Spinal cord (tissue), 10 donors: ENCODE data around the gene PRKAR2B. TPM values are rescaled to one million over a fixed set of nuclear protein-coding genes. Genes with fewer than 3 reads are reported as not detected.
A peak's percentile ranks its signal among the peaks of the same experiment; 100 is the strongest.

Experiments
- DNase-seq, 6 donors: peaks; one replicate each; pipeline versions ENCODE4 v3.0.0 to v3.0.0-alpha.2; 2013 to 2015; ENCODE audit warnings: low spot score in 6 of 6, low read depth in 4 of 6
- H3K27ac ChIP-seq: one replicate; pipeline ENCODE4 v1.5.1; 2013; ENCODE audit warnings: low read depth, low read length, control low read depth
- H3K27me3 ChIP-seq: one replicate; pipeline ENCODE4 v1.6.1; 2013; ENCODE audit warnings: low read length; ENCODE audit not compliant: control insufficient read depth, insufficient read depth
- H3K36me3 ChIP-seq: one replicate; pipeline ENCODE4 v1.6.1; 2013; ENCODE audit warnings: low read length; ENCODE audit not compliant: control insufficient read depth, insufficient read depth
- H3K4me1 ChIP-seq: one replicate; pipeline ENCODE4 v1.6.1; 2013; ENCODE audit warnings: low read length; ENCODE audit not compliant: control insufficient read depth, insufficient read depth
- H3K4me3 ChIP-seq: one replicate; pipeline ENCODE4 v1.5.1; 2013; ENCODE audit warnings: low read depth, low read length, control low read depth
- H3K9me3 ChIP-seq: one replicate; pipeline ENCODE4 v1.6.1; 2013; ENCODE audit warnings: low read length; ENCODE audit not compliant: control insufficient read depth, insufficient read depth
- WGBS: methylation state at CpG from one replicate; pipeline ENCODE4 v1.1.5; 2013; ENCODE audit warnings: missing lambda C conversion rate; ENCODE audit not compliant: insufficient coverage; 5-methylcytosine and 5-hydroxymethylcytosine counted together
- polyA plus RNA-seq, 2 donors: library from polyadenylated mRNA; unstranded; fragments of 120-200 nt; gene quantifications; one replicate each; pipeline ENCODE4 v1.2.1, GENCODE V29; 2013; ENCODE audit not compliant: insufficient read length in 2 of 2
- total RNA-seq, 2 donors: library from RNA; depleted of rRNA in 1 of 2; stranded (reverse); fragments of 120-200 nt in 1 of 2; fragments of >200 nt in 1 of 2; gene quantifications; one replicate each; pipeline versions ENCODE4 v1.2.3 to v1.2.4, GENCODE V29; 2013 to 2014
- donor health status: healthy.

PRKAR2B gene
- total and polyA plus RNA-seq, 4 donors: 22.2 to 96.0 (median 70.9) TPM

DNA sequence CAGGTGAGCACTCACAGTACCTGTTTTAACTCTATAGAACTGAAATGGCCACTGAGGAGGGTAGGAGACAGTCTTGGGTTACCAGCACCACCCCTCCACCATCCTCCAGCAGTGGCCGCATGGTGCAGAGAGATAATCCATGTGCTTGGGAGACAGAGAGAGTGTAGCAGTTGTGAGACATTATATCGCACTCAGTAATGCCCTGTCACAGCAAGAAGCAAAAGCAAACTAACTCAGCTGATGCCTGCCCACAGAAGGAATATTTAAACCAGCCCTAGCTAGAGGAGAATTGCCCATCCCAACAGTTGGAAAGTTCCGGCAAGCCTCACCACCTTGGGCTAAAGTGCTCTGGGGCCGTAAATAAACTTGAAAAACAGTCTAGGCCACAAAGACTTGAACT, 65.5 kb downstream of the PRKAR2B start:
- WGBS: 94% methylated on average over 2 of the region's 4 CpGs
- no peak for DNase-seq
- Histone ChIP-seq H3K9me3 (no peaks in the 10 kb centered on the region), H3K36me3 (no peaks in the 10 kb centered on the region), H3K4me3 (no peak overlapping the region), H3K27me3 (no peaks in the 10 kb centered on the region), H3K27ac (no peak overlapping the region), H3K4me1 (no peaks in the 10 kb centered on the region)

DNA sequence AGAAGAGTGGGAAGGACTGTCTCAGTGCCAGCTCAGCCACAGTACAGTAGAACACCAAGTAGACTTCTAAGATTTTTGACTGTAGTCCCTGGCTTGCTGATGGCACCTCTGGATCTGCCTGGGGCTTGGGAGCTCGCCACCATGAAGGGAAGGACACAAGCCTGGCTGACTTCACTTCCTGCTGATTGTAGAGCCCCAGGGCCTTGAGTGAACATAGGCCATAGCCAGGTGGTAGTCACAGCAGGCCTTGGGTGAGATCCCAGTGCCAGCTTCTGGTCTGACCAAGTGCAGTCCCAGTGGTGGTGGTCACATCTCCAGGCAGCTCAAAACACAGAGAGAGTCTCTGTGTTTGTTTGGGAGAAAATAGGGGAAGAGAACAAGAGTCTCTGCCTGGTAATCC, 66.7 kb downstream of the PRKAR2B start:
- no peak overlapping the region for H3K27ac ChIP-seq
- H3K9me3 ChIP-seq: no peaks in the 10 kb centered on the region
- no peak for DNase-seq
- H3K27me3 ChIP-seq: no peaks in the 10 kb centered on the region
- H3K4me3 ChIP-seq: no peak overlapping the region
- 100% methylated on average over 1 of the region's 1 CpG for WGBS
- no peaks in the 10 kb centered on the region for H3K4me1 ChIP-seq
- no peaks in the 10 kb centered on the region for H3K36me3 ChIP-seq

DNA sequence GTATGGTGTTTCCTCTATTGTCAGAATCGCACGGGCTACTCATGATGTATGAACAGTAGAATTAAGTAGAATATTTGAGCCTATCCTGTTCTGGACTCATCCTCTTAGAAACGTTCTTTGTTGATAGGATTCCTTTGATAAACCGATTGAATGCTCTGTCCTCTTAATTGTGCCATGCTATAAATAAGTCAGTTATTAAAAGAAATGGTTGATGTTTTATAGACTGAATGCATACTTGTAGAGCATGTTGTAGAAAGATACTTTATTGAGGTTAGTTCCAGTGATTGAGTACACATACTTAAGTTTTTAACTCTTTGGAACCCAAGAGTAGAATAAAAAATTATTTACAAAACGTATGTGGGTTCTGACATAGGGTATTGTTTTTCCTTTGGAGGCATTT, 69.4 kb downstream of the PRKAR2B start:
- no peak for DNase-seq
- H3K27me3 ChIP-seq: no peaks in the 10 kb centered on the region
- WGBS: no CpG with 5 or more reads among the region's 5 CpGs

DNA sequence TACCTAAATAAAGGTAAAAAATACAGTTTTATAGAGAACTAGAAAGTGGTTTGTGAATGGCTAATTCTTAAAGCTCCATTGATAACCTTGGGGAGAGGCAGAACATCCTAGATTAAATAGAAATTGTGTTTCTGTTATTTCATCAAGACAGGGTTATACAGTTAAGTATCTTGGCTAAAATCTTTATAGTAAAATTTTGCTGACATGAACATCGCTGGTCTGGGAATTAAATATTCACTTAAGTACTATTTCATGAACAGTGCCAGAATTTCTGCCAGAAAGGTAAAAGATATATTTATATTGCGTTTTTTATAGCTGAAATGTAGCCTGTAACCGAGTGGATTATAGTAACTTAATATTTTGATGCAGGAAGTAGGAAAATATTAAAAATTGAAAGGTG, 70.6 kb downstream of the PRKAR2B start:
- Histone ChIP-seq H3K4me1 (peaks cover 4% of the 10 kb centered on the region), H3K9me3 (no peaks in the 10 kb centered on the region), H3K27ac (no peak overlapping the region), H3K36me3 (no peaks in the 10 kb centered on the region), H3K27me3 (no peaks in the 10 kb centered on the region), H3K4me3 (no peak overlapping the region)
- WGBS: no CpG with 5 or more reads among the region's 3 CpGs
- DNase-seq: peak in 1 of 6 donors; percentile 27

More for the DNA sequence above, 69.4 kb downstream of the PRKAR2B start:
- Histone ChIP-seq H3K4me1 (no peaks in the 10 kb centered on the region), H3K4me3 (no peak overlapping the region), H3K27ac (no peak overlapping the region), H3K9me3 (no peaks in the 10 kb centered on the region), H3K36me3 (no peaks in the 10 kb centered on the region)

DNA sequence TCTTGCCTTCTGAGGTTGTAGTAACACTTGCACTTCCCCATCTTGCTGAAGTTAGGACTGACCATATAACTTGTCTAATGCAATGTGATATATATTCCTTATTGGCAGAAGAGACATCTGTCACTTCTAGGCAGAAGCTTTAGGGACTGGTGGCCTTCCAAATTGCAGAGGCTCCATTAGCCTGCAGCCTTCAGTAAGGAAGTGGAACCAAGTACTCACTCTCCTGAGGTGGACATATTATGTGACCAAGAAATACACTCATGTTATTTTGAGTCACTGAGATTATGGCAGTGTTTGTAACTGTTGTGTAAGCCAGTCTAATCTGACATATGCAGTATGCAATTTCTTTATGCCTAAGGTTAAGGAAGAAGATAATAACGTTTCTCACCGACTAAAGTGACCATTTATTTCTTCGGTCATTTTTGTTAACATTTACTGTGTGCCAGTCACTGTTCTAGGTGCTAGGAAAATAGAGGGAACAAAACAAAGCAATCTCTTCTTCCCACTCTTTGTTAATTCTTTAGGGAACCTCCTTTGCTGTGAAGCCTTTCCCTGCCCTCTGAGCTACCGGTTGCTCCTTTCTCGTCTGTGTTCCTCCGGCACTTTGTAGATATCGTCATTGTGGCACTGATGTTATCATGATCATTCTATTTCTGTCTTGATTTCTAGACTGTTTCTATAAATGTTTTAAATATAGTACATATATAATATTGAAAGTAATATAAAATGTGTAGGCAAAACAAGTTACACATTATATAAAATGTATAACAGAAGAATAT, 71.4 kb downstream of the PRKAR2B start:
- no peaks in the 10 kb centered on the region for H3K9me3 ChIP-seq
- no CpG with 5 or more reads among the region's 7 CpGs for WGBS
- no peak overlapping the region for H3K27ac ChIP-seq
- no peak overlapping the region for H3K4me3 ChIP-seq
- H3K36me3 ChIP-seq: no peaks in the 10 kb centered on the region
- H3K4me1 ChIP-seq: peaks cover 4% of the 10 kb centered on the region
- no peak for DNase-seq
- H3K27me3 ChIP-seq: no peaks in the 10 kb centered on the region

DNA sequence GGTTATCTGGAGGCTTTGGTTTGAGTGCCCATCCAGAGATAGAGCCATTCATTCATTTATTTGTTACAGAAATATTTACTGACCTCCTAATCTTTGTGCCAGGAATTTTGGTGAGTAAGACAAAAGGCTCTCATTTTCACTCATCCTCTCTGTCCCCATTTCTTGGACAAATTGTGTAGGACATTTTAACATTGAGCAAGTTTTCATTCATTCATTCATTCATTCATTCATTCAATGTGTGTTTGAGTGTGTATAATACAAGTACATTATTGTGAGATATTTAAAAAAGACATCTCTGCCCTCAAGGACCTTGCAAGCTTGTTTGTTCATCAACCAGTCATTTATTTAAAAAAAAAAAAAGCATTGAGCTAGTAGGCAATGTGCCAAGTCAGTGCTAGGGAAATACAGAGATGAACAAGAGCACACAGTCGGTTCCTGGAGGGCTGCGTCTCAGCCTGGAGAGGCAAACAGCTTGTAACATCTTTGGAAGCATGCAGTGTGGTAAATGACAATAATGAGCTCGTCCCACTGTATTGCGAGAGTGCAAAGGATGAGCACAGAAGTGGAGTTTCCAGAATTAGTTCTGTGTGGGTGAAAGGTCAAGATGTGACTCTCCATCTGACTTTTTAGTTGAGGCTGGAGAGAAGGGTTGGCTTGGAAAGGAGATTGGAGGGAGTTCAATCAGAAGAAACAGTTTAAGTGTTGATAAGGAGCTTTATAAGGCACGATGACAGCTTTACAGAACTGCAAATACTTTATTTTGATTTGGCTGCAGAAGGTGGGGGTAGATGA, 73.8 kb downstream of the PRKAR2B start:
- no peaks in the 10 kb centered on the region for H3K27me3 ChIP-seq
- H3K4me1 ChIP-seq: peaks cover 4% of the 10 kb centered on the region
- no peak overlapping the region for H3K27ac ChIP-seq
- DNase-seq: peak in 2 of 6 donors; percentile 62 to 74
- 28% methylated on average over 5 of the region's 5 CpGs for WGBS
- no peak overlapping the region for H3K4me3 ChIP-seq
- no peaks in the 10 kb centered on the region for H3K36me3 ChIP-seq
- H3K9me3 ChIP-seq: no peaks in the 10 kb centered on the region

DNA sequence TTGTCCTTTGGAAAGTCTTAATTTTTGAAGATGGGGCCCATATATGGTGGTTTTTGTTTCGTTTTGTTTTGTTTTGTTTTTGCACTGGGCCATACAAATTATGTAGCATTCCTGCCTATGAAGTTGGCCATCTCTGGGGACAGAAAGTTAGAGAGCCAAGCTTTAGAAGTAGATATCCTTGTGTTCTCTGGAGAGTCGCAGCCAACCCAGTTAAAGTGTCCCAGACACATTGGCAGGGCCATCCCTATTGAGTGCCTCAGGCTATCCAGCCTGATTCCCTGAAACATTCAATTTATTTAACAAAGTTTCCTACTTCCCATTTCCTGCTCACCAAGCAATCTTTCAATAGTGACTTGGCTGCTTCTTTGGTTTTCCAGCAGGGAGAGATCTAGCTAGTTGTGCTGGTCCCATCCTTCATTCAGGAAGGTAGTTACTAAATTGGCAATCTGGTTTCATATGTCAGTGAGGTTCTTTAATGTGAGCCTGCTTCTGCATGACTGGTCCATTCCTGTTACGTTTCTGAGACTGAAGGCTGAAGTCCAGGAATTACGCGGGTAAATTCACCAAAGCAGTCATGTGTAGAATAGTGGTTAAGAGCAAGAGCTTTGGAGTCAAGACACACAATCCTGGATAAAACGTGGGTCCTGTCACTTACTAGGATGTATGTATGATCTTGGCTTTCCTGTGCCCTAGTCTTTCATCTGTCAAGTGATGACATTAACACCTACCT, 75.0 kb downstream of the PRKAR2B start:
- Histone ChIP-seq H3K4me3 (no peak overlapping the region), H3K27me3 (no peaks in the 10 kb centered on the region), H3K36me3 (no peaks in the 10 kb centered on the region), H3K4me1 (peaks cover 4% of the 10 kb centered on the region), H3K27ac (no peak overlapping the region), H3K9me3 (no peaks in the 10 kb centered on the region)
- WGBS: 64% methylated on average over 6 of the region's 6 CpGs
- DNase-seq: no peak

DNA sequence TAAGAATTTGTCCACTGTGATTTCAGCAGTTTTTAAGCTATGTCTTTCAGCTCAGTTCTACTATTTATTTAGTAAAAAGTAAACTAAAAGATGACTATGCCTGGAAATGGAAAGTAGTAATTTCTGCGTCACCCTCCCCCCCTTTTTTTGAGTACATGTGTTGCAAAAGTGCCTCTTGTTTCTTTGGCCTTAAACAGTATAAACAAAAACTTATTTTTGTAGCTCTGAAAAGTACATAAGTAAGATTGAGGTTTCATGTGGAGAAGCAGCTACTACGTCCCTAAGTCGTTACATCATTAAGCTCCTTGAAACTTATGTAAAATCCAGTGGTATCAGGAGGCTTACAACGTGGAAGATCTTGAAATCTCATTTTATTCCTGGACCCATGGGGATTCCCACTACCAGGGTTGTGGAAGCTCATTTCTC, 78.0 kb downstream of the PRKAR2B start:
- Histone ChIP-seq H3K9me3 (no peaks in the 10 kb centered on the region), H3K27ac (peak overlapping the region; percentile 7), H3K36me3 (no peaks in the 10 kb centered on the region), H3K4me1 (peaks cover 4% of the 10 kb centered on the region), H3K27me3 (no peaks in the 10 kb centered on the region), H3K4me3 (no peak overlapping the region)
- DNase-seq: peak in 1 of 6 donors; percentile 20
- WGBS: 83% methylated on average over 1 of the region's 4 CpGs

DNA sequence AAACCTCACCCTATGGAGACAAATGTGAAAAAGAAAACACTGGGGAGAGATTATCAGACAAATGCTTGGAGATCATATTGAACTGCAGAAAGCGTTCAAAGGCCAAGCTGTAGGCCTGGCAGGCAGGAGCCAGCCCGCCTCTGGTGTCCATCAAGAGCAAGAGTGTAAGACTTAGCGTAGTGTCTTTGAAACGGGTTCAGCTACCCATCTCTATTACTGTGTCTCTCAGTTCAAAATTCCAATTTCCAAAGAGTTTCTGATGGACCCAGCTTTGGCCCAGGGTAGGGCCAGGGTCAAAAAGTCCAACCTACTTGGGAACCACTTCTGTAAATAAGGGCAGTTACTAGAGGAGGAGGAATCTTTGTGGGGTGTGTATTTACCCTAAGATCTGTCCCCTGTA, 78.9 kb downstream of the PRKAR2B start:
- Histone ChIP-seq H3K27ac (no peak overlapping the region), H3K36me3 (no peaks in the 10 kb centered on the region), H3K9me3 (no peaks in the 10 kb centered on the region), H3K27me3 (no peaks in the 10 kb centered on the region), H3K4me3 (no peak overlapping the region), H3K4me1 (peaks cover 4% of the 10 kb centered on the region)
- DNase-seq: no peak
- WGBS: 100% methylated on average over 2 of the region's 4 CpGs
